Vagina (tissue), 2 donors: ENCODE data around the gene TBCD. TPM values are rescaled to one million over a fixed set of nuclear protein-coding genes. Genes with fewer than 3 reads are reported as not detected.
A peak's percentile ranks its signal among the peaks of the same experiment; 100 is the strongest.

Experiments
- DNase-seq, 2 donors: peaks; one replicate each; pipeline ENCODE4 v3.0.0-alpha.2; 2017; ENCODE audit errors: extremely low spot score in 2 of 2
- H3K27ac ChIP-seq: fragments of 200-600 bp; sonication (generic); one replicate; pipeline ENCODE4 v1.5.1; 2019
- H3K27me3 ChIP-seq: fragments of 200-600 bp; sonication (generic); one replicate; pipeline ENCODE4 v1.5.1; 2019
- H3K36me3 ChIP-seq, 2 donors: fragments of 200-600 bp; sonication (generic); one replicate each; pipeline ENCODE4 v1.5.1; 2017 to 2019
- H3K4me1 ChIP-seq: fragments of 200-600 bp; sonication (generic); one replicate; pipeline ENCODE4 v1.5.1; 2019
- H3K4me3 ChIP-seq, 2 donors: fragments of 200-600 bp; sonication (generic); 1 replicate in 1 of 2; 2 replicates in 1 of 2; pipeline ENCODE4 v1.5.1; 2016 to 2019
- H3K9me3 ChIP-seq: fragments of 200-600 bp; sonication (generic); one replicate; pipeline ENCODE4 v1.5.1; 2019
- POLR2A ChIP-seq, 2 donors: fragments of 450-650 bp; IDR thresholded peaks; one replicate each; pipeline ENCODE4 v1.6.1; 2017; ENCODE audit warnings: antibody characterized with exemption in 2 of 2, mild to moderate bottlenecking in 2 of 2, moderate library complexity in 2 of 2
- POLR2AphosphoS5 ChIP-seq, 2 donors: sonication (generic); formaldehyde crosslinking; IDR thresholded peaks; one replicate each; pipeline ENCODE4 v1.9.0; 2017; ENCODE audit warnings: antibody characterized with exemption in 2 of 2, mild to moderate bottlenecking in 2 of 2, low read depth in 1 of 2; ENCODE audit not compliant: insufficient read depth in 1 of 2
- intact Hi-C: fragments of 100-400 bp; cut with DNase I; formaldehyde crosslinking; loops from one replicate; pipeline ENCODE4 v1.15.1; 2023
- total RNA-seq: library from RNA; depleted of rRNA; stranded (reverse); fragments of >200 nt; gene quantifications from one replicate; pipeline ENCODE4 v1.2.3, GENCODE V29; 2016
- TF ChIP-seq, protein P1 (sequence below), 3 experiments: fragments of 450-650 bp in 2 of 3; fragments of 200-600 bp in 1 of 3; sonication (generic) in 1 of 3; IDR thresholded peaks; one replicate each; pipeline ENCODE4 v1.5.1; 2017 to 2019; ENCODE audit warnings: antibody characterized with exemption in 3 of 3, mild to moderate bottlenecking in 2 of 3, moderate library complexity in 2 of 3

Gene TBCD
- total RNA-seq, 1 donor from 2014 or later, result 79.3 TPM

- H3K27ac ChIP-seq, result peak overlapping the region; percentile 72
Observed at GRCh38 chr17:82874011-82874835, 122.4 kb downstream of the TBCD start.

DNA sequence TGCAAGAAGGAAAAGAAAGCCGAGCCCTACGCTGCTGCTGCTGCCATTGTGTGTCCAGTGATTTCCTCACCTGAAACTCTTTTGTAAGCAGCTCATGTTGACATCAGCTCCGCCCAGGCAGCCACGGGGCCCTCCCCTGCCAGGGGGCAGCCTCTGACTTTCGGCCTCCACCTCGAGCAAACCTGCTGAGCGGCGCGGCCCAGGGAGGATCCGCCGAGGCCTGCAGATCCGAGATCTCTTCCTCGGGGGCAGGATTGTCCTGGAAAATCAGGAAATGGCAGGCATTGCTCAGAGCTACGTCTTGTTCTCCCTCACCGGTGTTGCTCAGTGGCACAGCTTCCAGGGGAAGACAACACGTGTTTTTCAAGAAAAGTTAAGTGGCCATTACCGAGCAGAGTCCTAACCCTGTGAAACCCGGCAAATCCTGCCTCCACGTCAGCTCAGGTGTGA is 123.6 kb downstream of the TBCD start:
- intact Hi-C loops, result no loop called here
- Histone ChIP-seq H3K4me1 (peaks cover 39% of the 10 kb centered on the region), H3K4me3 (no peak overlapping the region), H3K36me3 (peaks cover 0 to 7% of the 10 kb centered on the region in 2 donors), H3K9me3 (no peaks in the 10 kb centered on the region), H3K27me3 (no peaks in the 10 kb centered on the region), H3K27ac (peak overlapping the region; percentile 72)
- no peak for DNase-seq
- TF ChIP-seq POLR2A (IDR thresholded peaks at IDR 0.05) (no peak), POLR2AphosphoS5 (IDR thresholded peaks at IDR 0.05; ENCODE audit: insufficient read depth in 1 of 2, low read depth in 1 of 2) (peak; percentile 46 to 66)
- TF ChIP-seq, protein P1, sequence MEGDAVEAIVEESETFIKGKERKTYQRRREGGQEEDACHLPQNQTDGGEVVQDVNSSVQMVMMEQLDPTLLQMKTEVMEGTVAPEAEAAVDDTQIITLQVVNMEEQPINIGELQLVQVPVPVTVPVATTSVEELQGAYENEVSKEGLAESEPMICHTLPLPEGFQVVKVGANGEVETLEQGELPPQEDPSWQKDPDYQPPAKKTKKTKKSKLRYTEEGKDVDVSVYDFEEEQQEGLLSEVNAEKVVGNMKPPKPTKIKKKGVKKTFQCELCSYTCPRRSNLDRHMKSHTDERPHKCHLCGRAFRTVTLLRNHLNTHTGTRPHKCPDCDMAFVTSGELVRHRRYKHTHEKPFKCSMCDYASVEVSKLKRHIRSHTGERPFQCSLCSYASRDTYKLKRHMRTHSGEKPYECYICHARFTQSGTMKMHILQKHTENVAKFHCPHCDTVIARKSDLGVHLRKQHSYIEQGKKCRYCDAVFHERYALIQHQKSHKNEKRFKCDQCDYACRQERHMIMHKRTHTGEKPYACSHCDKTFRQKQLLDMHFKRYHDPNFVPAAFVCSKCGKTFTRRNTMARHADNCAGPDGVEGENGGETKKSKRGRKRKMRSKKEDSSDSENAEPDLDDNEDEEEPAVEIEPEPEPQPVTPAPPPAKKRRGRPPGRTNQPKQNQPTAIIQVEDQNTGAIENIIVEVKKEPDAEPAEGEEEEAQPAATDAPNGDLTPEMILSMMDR (IDR thresholded peaks at IDR 0.05), result no peak

More at GRCh38 chr17:82874011-82874835, 122.4 kb downstream of the TBCD start:
- DNase-seq, result no peak
- Histone ChIP-seq H3K36me3 (peaks cover 0 to 10% of the 10 kb centered on the region in 2 donors), H3K4me3 (no peak overlapping the region), H3K9me3 (no peaks in the 10 kb centered on the region), H3K4me1 (peaks cover 39% of the 10 kb centered on the region), H3K27me3 (no peaks in the 10 kb centered on the region)
- peak; percentile 17 to 59 for TF ChIP-seq POLR2AphosphoS5 (IDR thresholded peaks at IDR 0.05; ENCODE audit: insufficient read depth in 1 of 2, low read depth in 1 of 2)
- TF ChIP-seq, protein P1 (IDR thresholded peaks at IDR 0.05), result no peak
- intact Hi-C loops, result no loop called here

DNA sequence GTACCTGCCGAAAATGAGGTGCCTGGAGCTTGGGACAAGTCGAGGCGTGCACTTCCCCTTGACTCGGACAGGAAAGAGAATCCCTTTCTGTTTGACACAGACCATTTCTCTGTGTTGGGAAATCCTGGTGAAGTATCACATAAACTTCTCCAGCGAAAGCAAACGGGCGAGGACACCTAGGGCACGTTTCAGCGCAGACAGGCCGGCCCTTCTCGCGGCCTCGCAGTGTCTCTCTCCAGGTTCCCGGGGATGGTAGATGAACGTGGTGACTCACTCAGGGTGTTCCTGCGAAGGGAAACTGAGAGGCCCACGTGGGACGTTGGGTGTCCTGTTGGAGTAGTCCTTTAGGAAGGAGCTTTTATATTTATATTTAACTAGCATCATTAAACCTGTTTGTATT is 124.3 kb downstream of the TBCD start:
- H3K4me1 ChIP-seq, result peaks cover 44% of the 10 kb centered on the region

DNA sequence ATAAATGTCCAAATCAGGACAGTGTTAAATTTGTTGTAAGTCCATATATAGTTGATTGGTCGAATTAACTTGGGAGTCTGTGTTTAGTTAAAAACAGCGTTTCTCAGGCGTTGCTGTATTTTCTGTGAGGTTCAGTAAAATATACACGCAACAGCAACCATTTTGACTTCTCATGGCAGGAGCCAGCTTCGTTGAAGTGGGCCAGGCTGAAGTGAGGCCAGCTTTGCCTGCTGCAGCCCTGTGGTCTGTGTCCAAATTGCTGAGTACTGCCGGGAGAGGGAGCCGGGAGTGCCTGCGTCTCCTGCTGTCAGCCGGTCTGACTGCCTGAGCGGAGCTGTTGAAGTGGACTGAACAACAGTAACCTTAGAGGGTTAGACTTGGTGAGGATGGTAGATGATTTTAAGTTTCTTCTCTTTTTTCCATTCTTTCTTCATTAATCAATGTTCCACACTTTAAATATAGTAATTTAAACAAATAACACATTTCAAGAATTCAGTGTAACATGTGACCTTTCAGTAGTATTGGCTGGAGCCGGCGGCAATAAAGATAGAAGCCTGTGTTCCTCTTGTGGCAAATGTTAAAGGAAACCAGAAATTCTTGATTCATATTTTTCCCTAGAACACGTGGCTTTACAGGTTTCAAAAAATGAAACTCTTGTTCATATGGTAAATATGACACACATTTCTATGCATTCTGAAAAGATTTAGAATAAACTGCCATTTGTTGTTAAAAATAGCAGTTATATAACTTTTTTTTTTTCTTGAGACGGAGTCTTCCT is 124.9 kb downstream of the TBCD start:
- no peaks in the 10 kb centered on the region for H3K27me3 ChIP-seq
- intact Hi-C loops, result no loop called here
- peaks cover 44% of the 10 kb centered on the region for H3K4me1 ChIP-seq
- no peaks in the 10 kb centered on the region for H3K36me3 ChIP-seq
- no peak for DNase-seq
- no peaks in the 10 kb centered on the region for H3K9me3 ChIP-seq
- TF ChIP-seq, protein P1 (IDR thresholded peaks at IDR 0.05), result peak in 1 of 3 experiments; percentile 37
- TF ChIP-seq POLR2A (IDR thresholded peaks at IDR 0.05), result no peak
- peak; percentile 38 to 56 for TF ChIP-seq POLR2AphosphoS5 (IDR thresholded peaks at IDR 0.05; ENCODE audit: insufficient read depth in 1 of 2, low read depth in 1 of 2)
- no peak overlapping the region for H3K4me3 ChIP-seq
- peak overlapping the region; percentile 72 for H3K27ac ChIP-seq

More for the DNA sequence above, 124.3 kb downstream of the TBCD start:
- Histone ChIP-seq H3K27me3 (no peaks in the 10 kb centered on the region), H3K27ac (peak overlapping the region; percentile 72), H3K36me3 (no peaks in the 10 kb centered on the region), H3K4me3 (no peak overlapping the region), H3K9me3 (no peaks in the 10 kb centered on the region)
- intact Hi-C loops, result no loop called here
- TF ChIP-seq POLR2AphosphoS5 (IDR thresholded peaks at IDR 0.05; ENCODE audit: insufficient read depth in 1 of 2, low read depth in 1 of 2) (peak; percentile 3 to 56), POLR2A (IDR thresholded peaks at IDR 0.05) (no peak)
- TF ChIP-seq, protein P1 (IDR thresholded peaks at IDR 0.05), result no peak
- no peak for DNase-seq
